ENCODE measurements around the gene UBAC2. TPM values are rescaled to one million over a fixed set of nuclear protein-coding genes. Genes with fewer than 3 reads are reported as not detected.

The UBAC2 gene
- total and polyA plus RNA-seq, 4 donors: 49.9 to 77.1 (median 53.7) TPM

DNA sequence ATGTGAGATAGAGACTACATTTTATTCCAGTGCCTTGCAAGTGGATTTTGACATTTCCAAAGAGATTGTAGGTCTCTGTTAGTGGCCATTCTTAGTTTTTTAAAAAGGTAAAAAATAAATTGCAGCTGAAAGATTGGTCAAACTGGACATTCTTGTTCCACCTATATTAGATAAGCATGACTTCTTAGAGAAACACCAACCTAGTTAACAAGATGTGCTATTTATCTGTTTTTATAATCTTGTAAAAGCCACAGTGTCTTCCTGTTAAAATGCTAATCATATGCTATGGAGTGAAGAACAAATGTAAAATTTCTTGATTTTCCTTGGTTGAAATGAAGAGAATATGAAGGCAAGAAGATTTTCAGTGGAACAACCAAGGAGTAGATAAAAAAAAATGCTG, 140.0 kb downstream of the UBAC2 start:
- Histone ChIP-seq H3K36me3 (ENCODE audit: control insufficient read depth in 4 of 4, insufficient read depth in 4 of 4, low read length in 4 of 4) (peaks cover 13 to 29% (median 18%) of the 10 kb centered on the region in 4 donors), H3K9me3 (ENCODE audit: control insufficient read depth in 4 of 4, insufficient read depth in 3 of 4, low read length in 3 of 4) (no peaks in the 10 kb centered on the region), H3K4me1 (ENCODE audit: control insufficient read depth in 5 of 5, insufficient read depth in 5 of 5, low read length in 5 of 5) (peaks cover 0 to 6% (median under 1%) of the 10 kb centered on the region in 5 donors), H3K9ac (ENCODE audit: insufficient read depth in 1 of 2, low read length in 2 of 2) (no peak overlapping the region), H3K4me3 (no peak overlapping the region), H3K27ac (ENCODE audit: low read depth in 1 of 2, low read length in 1 of 2) (no peak overlapping the region), H3K27me3 (ENCODE audit: control insufficient read depth in 3 of 3, insufficient read depth in 3 of 3, low read length in 2 of 3) (no peaks in the 10 kb centered on the region)
- TF ChIP-seq, protein P1, sequence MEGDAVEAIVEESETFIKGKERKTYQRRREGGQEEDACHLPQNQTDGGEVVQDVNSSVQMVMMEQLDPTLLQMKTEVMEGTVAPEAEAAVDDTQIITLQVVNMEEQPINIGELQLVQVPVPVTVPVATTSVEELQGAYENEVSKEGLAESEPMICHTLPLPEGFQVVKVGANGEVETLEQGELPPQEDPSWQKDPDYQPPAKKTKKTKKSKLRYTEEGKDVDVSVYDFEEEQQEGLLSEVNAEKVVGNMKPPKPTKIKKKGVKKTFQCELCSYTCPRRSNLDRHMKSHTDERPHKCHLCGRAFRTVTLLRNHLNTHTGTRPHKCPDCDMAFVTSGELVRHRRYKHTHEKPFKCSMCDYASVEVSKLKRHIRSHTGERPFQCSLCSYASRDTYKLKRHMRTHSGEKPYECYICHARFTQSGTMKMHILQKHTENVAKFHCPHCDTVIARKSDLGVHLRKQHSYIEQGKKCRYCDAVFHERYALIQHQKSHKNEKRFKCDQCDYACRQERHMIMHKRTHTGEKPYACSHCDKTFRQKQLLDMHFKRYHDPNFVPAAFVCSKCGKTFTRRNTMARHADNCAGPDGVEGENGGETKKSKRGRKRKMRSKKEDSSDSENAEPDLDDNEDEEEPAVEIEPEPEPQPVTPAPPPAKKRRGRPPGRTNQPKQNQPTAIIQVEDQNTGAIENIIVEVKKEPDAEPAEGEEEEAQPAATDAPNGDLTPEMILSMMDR (IDR thresholded peaks at IDR 0.05; ENCODE audit: control extremely low read depth, extremely low read depth): no peak
- ATAC-seq (ENCODE audit: insufficient read depth, low FRiP score): no peak
- no peak for DNase-seq

DNA sequence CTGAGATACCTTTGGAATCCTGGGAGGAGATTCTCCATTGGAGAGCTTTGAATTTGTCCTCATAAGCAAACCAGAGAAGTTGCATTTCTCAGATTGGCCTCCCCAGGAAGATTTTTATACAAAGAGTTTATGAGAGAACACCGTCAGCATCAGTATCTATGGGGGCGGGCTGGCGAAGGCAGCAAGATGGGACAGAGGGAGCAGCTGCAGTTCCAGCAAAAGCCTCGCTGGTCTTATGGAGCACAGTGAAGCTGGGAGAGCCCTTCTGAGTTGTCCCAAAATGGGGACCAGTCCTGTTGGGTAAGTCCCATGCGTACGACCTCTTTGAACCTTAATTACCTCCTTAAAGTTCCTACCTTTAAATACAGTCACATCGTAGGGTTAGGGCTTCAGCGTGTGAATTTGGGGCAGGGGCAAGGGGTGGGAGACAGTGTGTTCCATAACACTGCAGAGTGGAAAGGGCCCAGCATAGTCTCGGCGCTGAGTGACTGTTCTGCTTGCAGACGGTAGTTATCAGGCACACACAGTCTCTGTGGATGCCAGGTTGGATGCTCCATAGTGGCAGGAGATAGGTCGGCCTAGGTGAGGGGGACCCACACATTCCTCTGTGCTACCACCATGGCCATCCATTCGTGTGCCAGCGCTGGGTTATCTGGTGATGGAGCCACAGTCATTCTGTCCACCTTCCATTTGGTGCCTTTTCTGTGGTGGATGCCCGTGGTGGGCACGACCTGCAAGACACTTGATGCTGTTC, 141.5 kb downstream of the UBAC2 start:
- Histone ChIP-seq H3K4me3 (no peak overlapping the region), H3K27ac (ENCODE audit: low read depth in 1 of 2, low read length in 1 of 2) (no peak overlapping the region), H3K36me3 (ENCODE audit: control insufficient read depth in 4 of 4, insufficient read depth in 4 of 4, low read length in 4 of 4) (peaks cover 18 to 32% (median 19%) of the 10 kb centered on the region in 4 donors), H3K27me3 (ENCODE audit: control insufficient read depth in 3 of 3, insufficient read depth in 3 of 3, low read length in 2 of 3) (no peaks in the 10 kb centered on the region), H3K9ac (ENCODE audit: insufficient read depth in 1 of 2, low read length in 2 of 2) (no peak overlapping the region), H3K9me3 (ENCODE audit: control insufficient read depth in 4 of 4, insufficient read depth in 3 of 4, low read length in 3 of 4) (no peaks in the 10 kb centered on the region), H3K4me1 (ENCODE audit: control insufficient read depth in 5 of 5, insufficient read depth in 5 of 5, low read length in 5 of 5) (peaks cover 0 to 6% (median 0%) of the 10 kb centered on the region in 5 donors)
- WGBS, 2 donors: 97 to 98% methylated on average over 16 of the region's 16 CpGs
- TF ChIP-seq, protein P1 (IDR thresholded peaks at IDR 0.05; ENCODE audit: control extremely low read depth, extremely low read depth): no peak
- ATAC-seq (ENCODE audit: insufficient read depth, low FRiP score) (no peak), DNase-seq (no peak)

DNA sequence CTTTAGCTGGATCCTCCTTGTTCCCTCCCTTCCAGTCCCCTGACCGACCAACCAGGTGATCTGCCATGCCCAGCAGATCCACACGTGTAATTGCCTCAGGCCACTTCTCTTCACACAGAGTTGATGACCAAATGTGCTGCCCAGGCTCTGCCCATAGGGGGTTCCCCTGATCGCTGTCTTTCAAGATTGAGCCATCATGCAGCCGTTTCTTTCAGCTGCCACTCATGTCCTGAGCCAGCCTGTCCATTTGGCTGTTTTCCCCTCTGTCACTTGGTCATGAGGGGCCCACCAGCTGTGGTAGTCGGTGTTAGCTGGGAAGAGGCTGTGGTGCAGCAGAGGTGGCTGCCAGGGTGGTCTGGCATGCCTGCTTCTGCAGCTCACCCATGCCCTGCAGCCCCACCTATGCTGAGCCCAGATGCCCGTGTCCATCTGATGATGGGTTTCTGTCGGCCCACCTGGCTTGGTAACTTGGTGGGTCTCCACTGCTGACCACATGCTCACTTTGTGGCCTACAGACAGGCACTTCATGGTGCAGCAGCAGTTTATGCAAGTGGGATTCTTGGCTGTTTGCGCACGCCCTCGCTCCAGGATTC, 142.2 kb downstream of the UBAC2 start:
- Histone ChIP-seq H3K27me3 (ENCODE audit: control insufficient read depth in 3 of 3, insufficient read depth in 3 of 3, low read length in 2 of 3) (no peaks in the 10 kb centered on the region), H3K9me3 (ENCODE audit: control insufficient read depth in 4 of 4, insufficient read depth in 3 of 4, low read length in 3 of 4) (no peaks in the 10 kb centered on the region), H3K9ac (ENCODE audit: insufficient read depth in 1 of 2, low read length in 2 of 2) (no peak overlapping the region), H3K36me3 (ENCODE audit: control insufficient read depth in 4 of 4, insufficient read depth in 4 of 4, low read length in 4 of 4) (peaks cover 18 to 38% (median 22%) of the 10 kb centered on the region in 4 donors), H3K4me1 (ENCODE audit: control insufficient read depth in 5 of 5, insufficient read depth in 5 of 5, low read length in 5 of 5) (peaks cover 0 to 6% (median 0%) of the 10 kb centered on the region in 5 donors), H3K27ac (ENCODE audit: low read depth in 1 of 2, low read length in 1 of 2) (no peak overlapping the region), H3K4me3 (no peak overlapping the region)
- TF ChIP-seq, protein P1 (IDR thresholded peaks at IDR 0.05; ENCODE audit: control extremely low read depth, extremely low read depth): no peak
- DNase-seq: no peak
- ATAC-seq (ENCODE audit: insufficient read depth, low FRiP score): no peak
- WGBS, 2 donors: 83 to 86% methylated on average over 10 of the region's 10 CpGs
